ENCODE data around the gene RPS27A.
"Not testable (repeated sequence)": the region's sequence is repeated elsewhere in the genome, so short reads cannot be mapped to it uniquely, and the experiment has no call there.

The RPS27A gene
- 1,463 to 1,648 reads per million in 2 experiments for total RNA-seq

DNA sequence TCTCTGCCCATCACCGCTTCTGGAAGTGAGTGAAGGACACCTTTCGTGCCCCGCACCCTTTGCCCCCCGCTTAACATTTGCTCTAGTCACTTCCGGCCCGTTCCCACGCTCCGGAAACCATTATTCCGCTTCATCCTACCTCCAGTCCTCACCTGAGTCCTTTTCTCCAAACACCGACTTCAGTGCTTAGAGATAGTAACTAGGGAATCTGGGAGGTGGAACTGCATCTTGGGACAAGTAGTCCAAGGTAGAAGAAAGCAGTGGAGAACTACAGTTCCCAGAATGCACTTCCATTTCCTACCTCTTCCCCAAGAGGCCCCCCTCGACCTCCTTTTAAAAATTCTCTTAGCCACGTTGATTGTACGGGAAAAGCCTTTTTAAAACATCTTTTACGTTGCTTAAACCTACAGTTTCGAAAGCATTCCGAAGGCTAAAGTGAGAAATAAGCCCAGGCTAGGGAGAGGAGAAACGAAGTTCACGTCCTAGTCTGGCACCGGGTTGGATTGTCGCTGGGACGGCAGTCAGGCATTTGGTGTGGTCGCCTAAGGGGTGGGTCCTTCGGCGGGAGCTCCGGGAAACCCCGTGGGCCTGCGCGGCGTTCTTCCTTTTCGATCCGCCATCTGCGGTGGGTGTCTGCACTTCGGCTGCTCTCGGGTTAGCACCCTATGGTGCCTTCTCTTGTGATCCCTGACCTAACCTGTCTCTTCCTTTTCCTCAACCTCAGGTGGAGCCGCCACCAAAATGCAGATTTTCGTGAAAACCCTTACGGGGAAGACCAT, at the start of gene RPS27A, which contains the start of gene CLHC1:
Gene RPS27A (plus strand): TSS at position 605 of the 779 bp plus-strand sequence. CDS start 137 bp downstream, at position 742.
Gene CLHC1 (minus strand): TSS at position 210 of the 779 bp plus-strand sequence. CDS start 9,882 bp downstream, outside the sequence.
- peak; percentile 93 for DNase-seq (ENCODE audit: low read depth)

DNA sequence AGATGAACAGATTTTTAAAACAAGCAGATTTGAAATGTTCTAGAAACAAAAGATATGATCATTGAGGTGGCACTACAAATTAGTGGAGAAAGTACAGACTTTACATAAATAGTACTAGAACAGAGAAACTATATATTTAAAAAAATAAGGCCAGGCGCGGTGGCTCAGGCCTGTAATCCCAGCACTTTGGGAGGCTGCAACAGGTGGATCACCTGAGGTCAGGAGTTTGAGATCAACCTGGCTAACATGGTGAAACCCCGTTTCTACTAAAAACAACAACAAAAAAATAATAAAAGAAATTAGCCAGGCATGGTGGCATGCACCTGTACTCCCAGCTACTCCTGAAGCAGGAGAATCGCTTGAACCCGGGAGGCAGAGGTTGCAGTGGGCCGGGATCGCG, 45.7 kb upstream of the RPS27A start:
- DNase-seq (ENCODE audit: low read depth), result not testable (repeated sequence)

DNA sequence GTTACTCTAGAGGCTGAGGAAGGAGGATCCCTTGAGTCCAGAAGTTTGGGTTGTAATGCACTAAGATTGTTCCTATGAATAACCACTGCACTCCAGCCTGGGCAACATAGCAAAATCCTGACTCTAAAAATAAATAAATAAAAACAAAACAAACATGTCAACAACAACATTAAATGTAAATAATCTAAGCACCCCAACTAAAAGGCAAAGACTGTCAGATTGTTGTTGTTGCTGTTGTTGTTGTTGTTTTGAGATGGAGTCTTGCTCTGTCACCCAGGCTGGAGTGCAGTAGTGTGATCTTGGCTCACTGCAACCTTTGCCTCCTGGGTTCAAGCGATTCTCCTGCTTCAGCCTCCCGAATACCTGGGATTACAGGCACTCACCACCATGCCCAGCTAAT, 40.6 kb upstream of the RPS27A start:
- DNase-seq (ENCODE audit: low read depth), result not testable (repeated sequence)

DNA sequence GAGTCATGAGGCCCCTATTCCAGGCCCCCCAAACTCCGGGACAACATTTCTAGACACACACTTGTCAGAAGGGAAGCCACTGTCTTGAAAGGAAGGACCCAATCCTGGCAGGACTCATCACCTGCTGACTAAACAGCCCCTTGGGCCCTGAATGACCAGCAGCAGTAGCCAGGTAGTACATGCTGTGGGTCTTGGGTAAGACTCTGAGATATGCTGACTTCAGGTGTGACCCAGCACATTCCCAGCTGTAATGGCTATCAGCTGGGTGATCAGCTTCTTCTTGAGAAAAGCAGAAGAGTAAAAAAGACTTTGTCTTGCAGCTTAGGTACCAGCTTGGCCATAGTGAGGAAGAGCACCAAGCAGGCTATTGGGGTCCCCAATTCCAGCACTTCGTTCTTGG, 36.0 kb upstream of the RPS27A start:
- no peak for DNase-seq (ENCODE audit: low read depth)

DNA sequence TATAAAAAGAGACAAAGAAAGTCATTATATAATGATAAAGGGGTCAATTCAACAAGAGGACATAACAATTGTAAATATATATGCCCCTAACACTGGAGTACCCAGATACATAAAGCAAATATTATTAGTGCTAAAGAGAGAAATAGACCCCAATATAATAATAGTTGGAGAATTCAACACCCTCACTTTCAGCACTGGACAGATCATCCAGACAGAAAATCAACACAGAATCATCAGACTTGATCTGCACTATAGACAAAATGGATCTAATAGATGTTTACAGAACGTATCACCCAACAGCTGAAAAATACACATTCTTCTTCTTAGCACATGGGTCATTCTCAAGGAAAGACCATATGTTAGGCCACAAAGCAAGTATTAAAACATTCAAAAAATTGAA, 32.1 kb upstream of the RPS27A start:
- DNase-seq (ENCODE audit: low read depth), result no peak

DNA sequence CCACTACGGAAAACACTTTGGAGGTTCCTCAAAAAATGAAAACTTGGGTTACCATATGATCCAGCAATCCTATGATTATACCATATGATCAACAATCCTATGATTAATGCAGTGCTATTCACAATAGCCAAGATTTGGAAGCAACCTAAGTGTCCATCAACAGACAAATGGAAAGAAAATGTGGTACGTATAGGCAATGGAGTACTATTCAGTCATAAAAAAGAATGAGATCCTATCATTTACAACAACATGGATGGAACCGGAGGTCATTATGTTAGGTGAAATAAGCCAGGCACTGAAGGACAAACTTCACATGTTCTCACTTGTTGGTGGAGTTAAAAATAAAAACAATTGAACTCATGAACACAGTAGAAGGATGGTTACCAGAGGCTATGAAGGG, 28.0 kb upstream of the RPS27A start:
- no peak for DNase-seq (ENCODE audit: low read depth)

DNA sequence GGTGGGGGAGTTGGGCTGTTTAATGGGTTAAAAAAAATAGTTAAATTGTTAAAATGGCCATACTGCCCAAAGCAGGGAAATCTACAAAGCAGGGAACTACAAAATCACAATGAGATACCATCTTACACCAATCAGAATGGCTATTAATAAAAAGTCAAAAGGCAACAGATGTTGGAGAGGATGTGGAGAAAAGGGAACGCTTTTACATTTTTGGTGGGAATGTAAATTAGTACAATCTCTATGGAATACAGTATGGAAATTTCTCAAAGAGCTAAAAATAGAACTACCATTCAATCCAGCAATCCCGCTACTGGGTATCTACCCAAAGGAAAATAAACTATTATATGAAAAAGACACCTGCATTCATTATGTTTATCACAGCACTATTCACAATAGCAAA, 27.5 kb upstream of the RPS27A start:
- DNase-seq (ENCODE audit: low read depth), result no peak

DNA sequence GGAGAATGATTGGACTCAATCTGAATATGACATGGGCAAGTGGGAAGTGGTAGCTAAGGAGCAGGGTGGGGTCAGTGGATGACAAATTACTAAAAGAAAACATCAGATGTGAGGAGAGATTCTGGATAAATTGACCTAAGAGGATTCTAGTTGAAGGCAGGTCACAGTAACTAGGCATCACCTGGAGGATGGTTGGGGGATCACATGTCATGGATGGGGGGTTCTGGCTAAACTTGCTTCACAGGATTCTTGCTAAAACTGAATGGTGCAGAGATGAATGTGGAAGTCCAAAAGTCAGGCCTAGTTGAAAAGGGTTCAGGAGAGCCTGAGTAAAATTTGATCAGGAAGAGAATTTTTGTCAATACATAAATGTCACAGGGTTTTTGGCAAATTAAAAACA, 18.7 kb upstream of the RPS27A start:
- DNase-seq (ENCODE audit: low read depth), result no peak

DNA sequence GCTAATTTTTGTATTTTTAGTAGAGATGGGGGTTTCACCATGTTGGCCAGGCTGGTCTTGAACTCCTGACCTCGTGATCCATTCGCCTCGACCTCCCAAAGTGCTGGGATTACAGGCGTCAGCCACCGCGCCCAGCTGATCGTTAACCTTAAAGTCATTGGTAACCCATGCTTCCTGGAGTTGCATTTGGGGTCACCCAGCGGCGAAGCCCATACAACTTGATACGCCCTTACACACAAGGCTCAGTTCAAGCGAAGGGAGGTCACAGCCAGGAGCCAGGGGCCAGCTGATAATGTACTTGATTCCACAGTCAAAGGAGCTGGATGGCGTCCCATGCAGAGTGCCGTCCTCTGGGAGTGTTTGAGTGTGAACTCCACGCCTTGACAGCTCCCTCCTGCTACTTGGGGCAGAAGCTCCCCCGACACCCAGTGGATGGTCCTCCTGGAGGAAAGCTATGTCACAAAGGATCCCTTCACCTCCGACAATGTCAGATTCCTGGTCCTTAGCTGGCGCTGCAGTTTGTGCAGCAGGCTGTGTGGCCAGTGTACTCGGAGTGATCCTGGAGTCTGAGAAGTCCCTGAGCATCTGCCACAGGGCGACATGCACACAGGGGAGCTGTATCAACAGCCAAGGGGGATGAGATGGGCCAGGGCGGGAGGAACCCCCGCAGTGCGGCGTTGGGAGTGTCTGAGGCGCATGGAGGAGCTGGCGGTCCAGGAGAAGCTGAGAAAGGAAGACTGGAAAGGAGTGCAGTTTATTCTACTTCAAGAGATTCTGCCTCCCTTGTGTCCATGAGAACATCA, 8.3 kb upstream of the RPS27A start:
- DNase-seq (ENCODE audit: low read depth), result no peak

DNA sequence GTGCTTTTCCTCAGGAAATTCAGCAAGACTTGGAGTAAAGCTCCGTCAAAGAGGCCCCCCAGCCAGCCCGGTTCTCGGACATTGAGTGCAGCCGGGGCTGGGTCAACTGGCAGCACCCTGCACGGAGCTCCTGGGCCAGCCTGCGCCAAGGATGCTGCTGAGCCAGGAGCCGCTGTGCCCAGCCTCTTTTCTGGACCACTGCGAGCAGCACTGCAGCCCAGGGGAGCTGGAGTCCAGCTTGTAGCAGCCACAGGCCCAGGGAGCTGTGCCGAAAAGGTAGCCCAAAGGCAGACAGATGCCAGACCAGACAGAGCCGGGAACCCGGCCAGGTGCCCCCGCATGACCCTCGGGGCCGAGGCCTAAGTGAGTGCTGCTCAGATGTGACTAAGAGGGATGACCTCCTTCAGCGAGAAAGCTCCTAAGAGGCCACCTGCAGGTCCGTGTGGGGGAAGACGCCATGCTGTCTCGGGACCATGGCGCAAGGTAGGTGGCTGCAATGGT, 7.7 kb upstream of the RPS27A start:
- no peak for DNase-seq (ENCODE audit: low read depth)

DNA sequence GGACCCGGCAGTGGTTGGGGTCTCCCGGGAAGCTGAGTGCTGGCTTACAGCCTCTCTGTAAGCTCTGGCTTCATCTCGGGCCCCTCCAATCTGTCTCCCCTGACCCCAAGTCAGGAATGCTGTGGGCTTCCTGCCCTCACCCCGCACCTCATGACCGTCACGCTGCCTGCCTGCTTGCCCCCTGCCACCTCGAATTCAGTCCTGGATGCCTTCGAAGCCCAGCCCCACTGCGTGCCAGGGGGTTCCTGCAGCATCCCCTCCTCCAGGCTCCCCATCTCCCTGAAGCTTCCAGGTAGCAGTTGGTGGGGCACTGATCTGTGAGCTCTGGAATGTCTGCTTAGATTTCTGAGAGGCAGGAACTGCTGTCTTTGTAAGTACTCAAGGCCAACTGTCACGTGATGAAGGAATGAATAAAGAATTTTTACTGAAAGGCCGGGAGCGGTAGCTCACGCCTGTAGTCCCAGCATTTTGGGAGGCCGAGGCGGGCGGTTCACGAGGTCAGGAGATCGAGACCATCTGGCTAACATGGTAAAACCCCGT, 6.9 kb upstream of the RPS27A start:
- DNase-seq (ENCODE audit: low read depth), result no peak

DNA sequence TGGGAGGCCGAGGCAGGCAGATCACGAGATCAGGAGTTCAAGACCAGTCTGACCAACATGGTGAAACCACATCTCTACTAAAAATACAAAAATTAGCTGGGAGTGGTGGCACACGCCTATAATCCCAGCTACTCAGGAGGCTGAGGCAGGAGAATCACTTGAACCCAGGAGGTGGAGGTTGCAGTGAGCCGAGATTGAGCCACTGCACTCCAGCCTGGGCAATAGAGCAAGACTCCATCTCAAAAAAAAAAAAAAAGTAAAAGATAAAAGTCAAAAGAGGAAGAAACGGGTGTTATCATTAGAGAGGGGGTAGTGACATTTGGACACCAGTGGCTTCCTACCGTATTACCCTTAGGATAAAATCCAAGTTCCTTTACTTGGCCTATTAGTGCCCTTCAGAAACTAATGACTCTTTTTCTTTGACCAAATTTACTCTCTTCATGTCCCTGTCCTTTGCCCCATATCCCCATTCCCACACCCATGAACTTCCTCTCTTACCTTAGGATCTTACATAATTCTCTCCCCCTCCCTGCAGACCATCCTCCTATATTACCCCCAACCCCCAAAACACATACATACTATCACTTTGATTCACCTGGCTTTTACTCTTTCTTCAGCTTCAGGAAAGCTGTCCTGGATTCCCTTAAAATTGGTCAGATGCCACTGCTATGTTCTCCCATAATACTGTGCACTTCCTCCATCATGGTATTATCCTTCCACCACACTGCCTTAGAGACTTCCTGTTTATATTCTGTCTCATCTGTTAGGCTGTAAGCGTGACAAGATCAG, 4.9 kb upstream of the RPS27A start:
- DNase-seq (ENCODE audit: low read depth), result not testable (repeated sequence)

DNA sequence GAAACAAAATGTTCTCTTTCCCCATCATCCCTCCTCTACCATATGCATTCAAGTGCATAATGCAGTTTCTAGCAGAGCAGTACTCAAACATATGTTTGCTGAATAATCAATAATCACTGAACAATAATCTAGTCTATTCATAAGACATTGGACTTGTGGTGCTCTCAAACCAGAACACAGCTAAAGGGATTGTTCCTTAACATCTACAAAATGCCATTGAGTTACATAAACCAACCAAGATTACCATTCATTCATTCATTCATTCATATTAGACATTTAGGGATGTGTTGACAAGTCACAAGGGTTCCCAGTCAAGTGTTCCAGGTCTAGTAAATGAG, 4.3 kb upstream of the RPS27A start:
- no peak for DNase-seq (ENCODE audit: low read depth)

DNA sequence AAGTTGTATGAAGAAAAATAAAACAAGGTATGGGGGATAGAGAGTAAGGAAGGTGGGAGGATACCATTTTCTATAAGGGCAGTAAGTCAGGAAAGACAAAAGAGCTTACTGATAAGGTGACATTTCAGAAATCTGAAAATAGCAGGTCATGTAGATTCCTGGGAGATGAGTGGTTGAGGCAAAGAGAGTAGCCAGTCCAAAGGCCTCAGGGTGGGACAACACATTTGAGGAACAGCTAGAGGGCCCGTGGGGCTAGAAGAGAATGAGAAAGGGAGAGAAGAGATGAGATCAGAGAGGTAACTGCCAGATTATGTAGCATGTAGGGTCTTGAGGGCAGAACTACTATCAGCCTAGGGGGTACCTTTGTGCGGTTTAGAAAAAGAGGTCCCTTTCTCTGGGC, 3.3 kb upstream of the RPS27A start:
- DNase-seq (ENCODE audit: low read depth), result no peak

DNA sequence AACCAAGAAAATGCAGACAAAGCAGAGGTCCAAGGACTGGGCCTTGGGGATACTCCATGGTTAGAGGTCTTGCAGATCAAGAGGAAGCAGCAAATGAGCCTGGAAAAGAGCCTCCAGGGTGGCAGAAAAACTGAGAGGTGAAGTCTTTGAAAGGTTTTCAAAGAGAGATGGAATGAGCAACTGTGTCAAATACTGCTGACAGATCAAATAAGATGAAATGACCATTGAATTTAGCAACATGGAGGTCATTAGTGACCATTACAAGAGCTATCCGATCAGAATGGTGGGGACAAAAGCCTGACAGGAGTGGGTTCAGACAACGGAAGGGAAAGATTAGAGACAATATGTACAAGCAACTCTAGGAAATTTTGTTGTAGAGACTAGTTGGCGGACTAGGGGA, 1.9 kb upstream of the RPS27A start:
- no peak for DNase-seq (ENCODE audit: low read depth)

DNA sequence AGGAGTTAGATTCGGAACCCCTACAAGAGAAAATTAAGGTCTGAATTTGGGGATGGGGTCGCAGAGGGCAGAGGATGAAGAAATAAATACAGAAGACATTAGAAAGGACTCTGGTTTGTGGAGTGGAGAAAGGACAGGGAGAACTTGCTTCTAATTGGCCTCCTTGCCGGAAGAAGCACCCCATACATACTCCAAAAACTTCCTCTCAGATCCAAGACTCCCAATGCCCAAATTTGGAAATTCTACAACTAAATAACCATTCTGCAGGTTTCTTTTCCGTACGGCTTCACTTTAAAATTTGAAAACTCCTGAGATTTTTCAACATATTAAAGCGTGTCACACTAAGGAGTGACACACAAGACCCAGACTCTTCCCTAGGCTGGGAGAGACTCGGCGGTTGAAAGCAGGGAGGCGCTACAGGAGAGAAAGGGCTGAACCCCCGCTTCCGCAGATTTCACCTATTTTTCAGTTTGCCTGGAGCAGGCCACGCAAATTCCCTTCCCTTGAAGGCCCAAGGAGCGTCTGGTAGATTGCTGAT, 873 bp upstream of the RPS27A start:
- DNase-seq (ENCODE audit: low read depth), result no peak

DNA sequence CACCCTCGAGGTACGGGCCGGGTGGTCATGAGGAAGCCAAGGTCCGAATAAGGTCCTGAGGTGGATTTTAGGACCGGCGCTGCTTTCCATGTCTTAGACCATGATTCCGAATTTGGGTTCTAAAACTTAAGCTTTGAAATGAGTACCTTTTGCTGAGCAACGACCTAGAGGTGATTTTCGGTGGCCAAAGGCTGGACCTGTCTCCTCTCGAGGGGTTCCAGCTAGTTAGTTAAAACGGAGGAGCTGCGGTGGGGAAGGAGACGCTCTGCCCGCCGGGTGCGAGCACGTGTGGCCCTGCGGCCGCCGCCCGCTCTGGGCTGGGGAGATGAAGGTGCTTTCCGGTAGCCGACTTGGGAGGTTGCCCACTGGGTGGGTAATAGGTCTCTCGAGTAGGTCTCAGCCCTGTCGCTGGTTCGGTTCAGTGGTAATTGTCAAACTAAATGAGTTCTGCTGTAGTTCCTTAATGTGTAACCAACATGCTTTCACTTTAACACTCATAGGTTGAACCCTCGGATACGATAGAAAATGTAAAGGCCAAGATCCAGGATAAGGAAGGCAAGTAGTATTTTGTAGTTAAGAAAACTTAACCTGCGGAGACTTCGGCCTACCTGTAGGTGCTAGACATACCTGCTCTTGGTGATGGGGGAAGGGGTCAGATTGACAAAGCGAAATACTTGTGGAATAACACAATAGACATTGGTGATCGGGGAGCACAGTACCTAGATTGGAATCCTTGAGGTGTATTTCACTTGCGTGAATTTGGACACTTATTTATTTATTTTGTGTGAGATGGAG, 572 bp downstream of the RPS27A start:
- peak; percentile 29 for DNase-seq (ENCODE audit: low read depth)

DNA sequence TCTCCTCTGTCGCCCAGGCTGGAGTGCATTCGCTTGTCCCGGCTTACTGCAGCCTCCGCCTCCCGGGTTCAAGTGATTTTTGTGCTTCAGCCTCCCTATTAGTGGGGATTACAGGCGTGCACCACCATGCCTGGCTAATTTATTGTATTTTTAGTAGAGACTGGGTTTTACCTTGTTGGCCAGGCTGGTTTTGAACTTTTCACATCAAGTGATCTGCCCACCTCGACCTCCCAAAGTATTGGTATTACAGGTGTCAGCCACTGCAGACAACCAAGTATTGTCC, 1.1 kb downstream of the RPS27A start:
- no peak for DNase-seq (ENCODE audit: low read depth)

DNA sequence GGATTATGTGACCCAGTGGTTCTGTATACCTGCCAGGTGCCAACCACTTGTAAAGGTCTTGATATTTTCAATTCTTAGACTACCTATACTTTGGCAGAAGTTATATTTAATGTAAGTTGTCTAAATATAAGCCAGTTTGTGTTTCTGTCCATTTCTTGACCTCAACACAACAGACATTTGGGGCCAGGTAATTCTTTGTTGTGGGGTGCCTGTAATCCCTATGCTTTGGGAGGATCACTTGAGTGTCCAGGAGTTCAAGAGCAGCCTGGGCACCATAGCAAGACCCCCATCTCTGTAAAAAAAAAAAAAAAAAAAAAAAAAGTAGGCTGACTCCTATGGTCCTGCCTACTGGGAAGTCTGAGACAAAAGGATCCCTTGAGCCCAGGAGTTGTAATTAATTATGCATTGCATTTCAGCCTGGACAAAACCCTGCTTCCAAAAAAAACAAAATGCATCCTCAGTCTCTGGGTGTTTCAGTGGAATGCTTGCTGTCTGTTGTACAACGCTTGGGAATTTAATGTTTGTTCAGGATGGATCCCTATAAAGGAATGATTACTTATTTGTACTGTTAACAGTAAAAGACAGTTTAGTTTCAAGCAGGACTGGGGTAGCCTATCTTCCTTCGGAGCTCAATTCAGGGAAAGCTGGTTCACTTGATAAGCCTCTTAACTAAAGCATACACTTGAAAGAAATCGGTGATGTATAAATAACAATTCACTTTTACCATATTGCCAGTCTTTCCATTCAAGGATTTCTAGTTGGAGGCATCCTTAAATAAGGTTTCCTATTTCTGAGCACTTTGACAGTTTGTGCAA, 3.4 kb downstream of the RPS27A start:
- DNase-seq (ENCODE audit: low read depth), result no peak

DNA sequence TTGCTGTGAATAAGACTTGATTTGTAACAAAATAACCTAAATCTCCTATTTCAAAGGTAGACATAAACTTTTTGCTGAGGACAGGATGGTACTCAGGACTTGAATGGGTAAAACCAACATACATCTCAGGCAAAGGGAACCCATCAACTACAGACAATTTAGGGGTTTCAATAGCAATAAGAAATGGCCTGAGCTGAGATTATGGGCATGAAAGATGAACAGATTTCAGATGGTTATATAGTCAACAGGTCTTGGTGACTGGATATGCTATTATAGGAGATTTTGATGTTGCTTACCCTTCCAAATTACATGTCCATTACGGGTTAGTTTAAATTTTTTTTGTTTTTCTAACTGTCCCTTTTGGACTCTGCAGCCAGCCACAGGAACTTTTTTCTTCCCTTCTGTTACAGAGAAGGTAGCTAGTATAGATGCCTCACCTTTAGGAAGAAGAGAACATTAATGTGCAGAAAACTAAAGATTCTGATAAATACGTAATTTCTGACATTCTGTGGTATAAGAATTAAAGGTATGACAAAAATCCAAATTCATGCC, 4.6 kb downstream of the RPS27A start:
- no peak for DNase-seq (ENCODE audit: low read depth)
